GM12801 (cell line): ENCODE measurements around the gene E2F4.

Experiments used
- CTCF ChIP-seq: IDR thresholded peaks from one replicate; pipeline ENCODE4 v1.5.1; 2011; ENCODE audit warnings: control low read depth; ENCODE audit not compliant: insufficient read length; ENCODE audit errors: extremely low read depth

E2F4 gene

GRCh38 chr16:67226804-67227566, 35.0 kb downstream of the E2F4 start, which contains the start of gene TMEM208:
TMEM208 (plus strand) TSS chr16:67227130; CDS start chr16:67227219, 89 bp downstream.
- no peak for TF ChIP-seq CTCF

- no peak for TF ChIP-seq CTCF
Observed at GRCh38 chr16:67227567-67227921, 35.6 kb downstream of the E2F4 start.

- no peak for TF ChIP-seq CTCF
Observed at GRCh38 chr16:67228034-67228785, 36.3 kb downstream of the E2F4 start.

- no peak for TF ChIP-seq CTCF
Observed at GRCh38 chr16:67228905-67229304, 37.0 kb downstream of the E2F4 start.

- TF ChIP-seq CTCF = no peak
Observed at GRCh38 chr16:67229906-67230808, 38.2 kb downstream of the E2F4 start.

- TF ChIP-seq CTCF = no peak
Observed at GRCh38 chr16:67230809-67231660, 39.1 kb downstream of the E2F4 start.
